HG03135 (cell line): ENCODE results near the gene ABCC3.

ENCODE experiments used
- ATAC-seq: cut with Tn5 transposase; IDR thresholded peaks from one replicate; pipeline ENCODE4 v1.9.1; 2021; ENCODE audit warnings: mild to moderate bottlenecking, moderate library complexity; ENCODE audit not compliant: unreplicated experiment

The ABCC3 gene

GRCh38 chr17:50603340-50603739 lies 31.3 kb upstream of the ABCC3 start:
- ATAC-seq, result no peak

GRCh38 chr17:50604513-50604912 lies 30.2 kb upstream of the ABCC3 start:
- ATAC-seq, result no peak

- no peak for ATAC-seq
These were observed 29.3 kb upstream of the ABCC3 start for GRCh38 chr17:50605429-50605828.

- no peak for ATAC-seq
These were observed 27.0 kb upstream of the ABCC3 start for GRCh38 chr17:50607522-50608175.

- ATAC-seq, result no peak
These were observed 25.8 kb upstream of the ABCC3 start for GRCh38 chr17:50608700-50609379.

GRCh38 chr17:50609380-50610074 lies 25.2 kb upstream of the ABCC3 start:
- ATAC-seq, result no peak

GRCh38 chr17:50611634-50612033 lies 23.0 kb upstream of the ABCC3 start:
- ATAC-seq, result no peak

- no peak for ATAC-seq
These were observed 22.4 kb upstream of the ABCC3 start for GRCh38 chr17:50612281-50612680.

- ATAC-seq, result no peak
These were observed 21.4 kb upstream of the ABCC3 start for GRCh38 chr17:50613007-50613992.

GRCh38 chr17:50614471-50615051 lies 20.1 kb upstream of the ABCC3 start:
- no peak for ATAC-seq

- no peak for ATAC-seq
These were observed 18.9 kb upstream of the ABCC3 start for GRCh38 chr17:50615828-50616227.

- no peak for ATAC-seq
These were observed 16.4 kb upstream of the ABCC3 start for GRCh38 chr17:50618300-50618699.

- no peak for ATAC-seq
These were observed 15.7 kb upstream of the ABCC3 start for GRCh38 chr17:50618941-50619340.

- ATAC-seq, result no peak
These were observed 15.2 kb upstream of the ABCC3 start for GRCh38 chr17:50619489-50619888.

GRCh38 chr17:50620237-50620636 lies 14.4 kb upstream of the ABCC3 start:
- no peak for ATAC-seq

- no peak for ATAC-seq
These were observed 13.8 kb upstream of the ABCC3 start for GRCh38 chr17:50620858-50621257.

GRCh38 chr17:50621574-50622031 lies 13.1 kb upstream of the ABCC3 start:
- ATAC-seq, result no peak

- ATAC-seq, result no peak
These were observed 10.3 kb upstream of the ABCC3 start for GRCh38 chr17:50624321-50624934.

- ATAC-seq, result no peak
These were observed 9.4 kb upstream of the ABCC3 start for GRCh38 chr17:50625032-50625871.
